HepG2 (cell line): ENCODE data around the gene SUMO1. TPM values are rescaled to one million over a fixed set of nuclear protein-coding genes. Genes with fewer than 3 reads are reported as not detected.

Source experiments
- ARID5B ChIP-seq: IDR thresholded peaks from 2 replicates; pipeline ENCODE4 v1.4.0; 2020; ENCODE audit warnings: mild to moderate bottlenecking, missing genetic modification reagents
- FOXA1 ChIP-seq, 2 experiments: fragments of 450-650 bp in 1 of 2; sonication (generic) in 1 of 2; formaldehyde crosslinking in 1 of 2; IDR thresholded peaks; 2 replicates each; pipeline versions ENCODE4 v1.4.0 to v1.6.1; 2016 to 2020; ENCODE audit warnings: missing genetic modification reagents in 1 of 2
- FOXA3 ChIP-seq: IDR thresholded peaks from 2 replicates; pipeline ENCODE4 v1.6.1; 2016; ENCODE audit warnings: missing genetic modification reagents, missing compliant biosample characterization
- MBD4 ChIP-seq: IDR thresholded peaks from 2 replicates; pipeline ENCODE4 v1.6.1; 2012; ENCODE audit warnings: low read length, inconsistent platforms, borderline replicate concordance
- STAG1 ChIP-seq: sonication (generic); formaldehyde crosslinking; IDR thresholded peaks from 2 replicates; pipeline ENCODE4 v1.4.0; 2020; ENCODE audit warnings: missing genetic modification reagents
- SYNCRIP ChIP-seq: fragments of 200-400 bp; formaldehyde crosslinking; IDR thresholded peaks from 2 replicates; pipeline ENCODE4 v1.6.1; 2018; ENCODE audit warnings: mild to moderate bottlenecking, low read depth, low read length; ENCODE audit not compliant: insufficient read depth
- ZBTB7A ChIP-seq: sonication (generic); formaldehyde crosslinking; IDR thresholded peaks from 2 replicates; pipeline ENCODE4 v1.8.0; 2022; ENCODE audit warnings: mild to moderate bottlenecking, missing genetic modification reagents
- polyA plus RNA-seq, 8 experiments: library from polyadenylated mRNA; depleted of rRNA in 3 of 8; stranded (reverse) in 7 of 8; unstranded in 1 of 8; fragments of >200 nt; fragmentation: Illumina TruSeq in 4 of 8; extraction: Trizol in 4 of 8; gene quantifications; 2 replicates each; pipeline versions ENCODE4 v1.2.1 to v1.2.3, GENCODE V29; 2011 to 2016; ENCODE audit warnings: low read depth in 4 of 8, missing spikeins in 1 of 8, mixed read lengths in 1 of 8; ENCODE audit not compliant: insufficient read depth in 1 of 8
- total RNA-seq, 5 experiments: library from RNA; depleted of rRNA; stranded (reverse); fragments of >200 nt; fragmentation: Illumina TruSeq; extraction: Trizol; gene quantifications; 2 replicates each; pipeline ENCODE4 v1.2.3, GENCODE V29; 2016; ENCODE audit warnings: low read depth in 1 of 5
- TF ChIP-seq, protein P1 (sequence below): sonication (generic); formaldehyde crosslinking; IDR thresholded peaks from 2 replicates; pipeline ENCODE4 v1.9.0; 2021; ENCODE audit warnings: missing genetic modification reagents, borderline replicate concordance
- TF ChIP-seq, protein P2 (sequence below): sonication (generic); formaldehyde crosslinking; IDR thresholded peaks from 2 replicates; pipeline ENCODE4 v1.5.0; 2020; ENCODE audit warnings: mild to moderate bottlenecking, missing genetic modification reagents, moderate library complexity

The SUMO1 gene
- total and polyA plus RNA-seq, 2 of the 13 experiments (the other 11 are each of a cell fraction or from before 2014, with no cell fraction given): 101 to 173 TPM

- 0 out of 2 replicates have a peak, but pooled peaks have one; percentile 20 for TF ChIP-seq ARID5B (CRISPR knock-in tag)
- peak; percentile 93 for TF ChIP-seq STAG1 (CRISPR knock-in tag)
- TF ChIP-seq ZBTB7A (CRISPR knock-in tag): no peak
- TF ChIP-seq, protein P1, sequence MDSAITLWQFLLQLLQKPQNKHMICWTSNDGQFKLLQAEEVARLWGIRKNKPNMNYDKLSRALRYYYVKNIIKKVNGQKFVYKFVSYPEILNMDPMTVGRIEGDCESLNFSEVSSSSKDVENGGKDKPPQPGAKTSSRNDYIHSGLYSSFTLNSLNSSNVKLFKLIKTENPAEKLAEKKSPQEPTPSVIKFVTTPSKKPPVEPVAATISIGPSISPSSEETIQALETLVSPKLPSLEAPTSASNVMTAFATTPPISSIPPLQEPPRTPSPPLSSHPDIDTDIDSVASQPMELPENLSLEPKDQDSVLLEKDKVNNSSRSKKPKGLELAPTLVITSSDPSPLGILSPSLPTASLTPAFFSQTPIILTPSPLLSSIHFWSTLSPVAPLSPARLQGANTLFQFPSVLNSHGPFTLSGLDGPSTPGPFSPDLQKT (CRISPR knock-in tag): no peak
- TF ChIP-seq FOXA1 (IDR thresholded peaks at IDR 0.05): no peak
- 0 out of 2 replicates have a peak, but pooled peaks have one; percentile 7 for TF ChIP-seq FOXA1 (CRISPR knock-in tag; IDR thresholded peaks at IDR 0.05)
- no peak for TF ChIP-seq MBD4
- TF ChIP-seq FOXA3 (CRISPR knock-in tag): peak; percentile 15; the same call in 1 of the 2 replicates
- TF ChIP-seq, protein P2, sequence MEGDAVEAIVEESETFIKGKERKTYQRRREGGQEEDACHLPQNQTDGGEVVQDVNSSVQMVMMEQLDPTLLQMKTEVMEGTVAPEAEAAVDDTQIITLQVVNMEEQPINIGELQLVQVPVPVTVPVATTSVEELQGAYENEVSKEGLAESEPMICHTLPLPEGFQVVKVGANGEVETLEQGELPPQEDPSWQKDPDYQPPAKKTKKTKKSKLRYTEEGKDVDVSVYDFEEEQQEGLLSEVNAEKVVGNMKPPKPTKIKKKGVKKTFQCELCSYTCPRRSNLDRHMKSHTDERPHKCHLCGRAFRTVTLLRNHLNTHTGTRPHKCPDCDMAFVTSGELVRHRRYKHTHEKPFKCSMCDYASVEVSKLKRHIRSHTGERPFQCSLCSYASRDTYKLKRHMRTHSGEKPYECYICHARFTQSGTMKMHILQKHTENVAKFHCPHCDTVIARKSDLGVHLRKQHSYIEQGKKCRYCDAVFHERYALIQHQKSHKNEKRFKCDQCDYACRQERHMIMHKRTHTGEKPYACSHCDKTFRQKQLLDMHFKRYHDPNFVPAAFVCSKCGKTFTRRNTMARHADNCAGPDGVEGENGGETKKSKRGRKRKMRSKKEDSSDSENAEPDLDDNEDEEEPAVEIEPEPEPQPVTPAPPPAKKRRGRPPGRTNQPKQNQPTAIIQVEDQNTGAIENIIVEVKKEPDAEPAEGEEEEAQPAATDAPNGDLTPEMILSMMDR (CRISPR knock-in tag): peak; percentile 88
- TF ChIP-seq SYNCRIP: no peak
These were observed 59.9 kb downstream of the SUMO1 start (continued) for GRCh38 chr2:202178346-202178958.
